Keratinocyte (primary cell): ENCODE measurements around the gene ALG14. TPM values are rescaled to one million over a fixed set of nuclear protein-coding genes. Genes with fewer than 3 reads are reported as not detected.

ENCODE experiments used
- DNase-seq: peaks from one replicate; pipeline ENCODE4 v3.0.0-alpha.2; 2011; ENCODE audit warnings: low read depth, missing footprints, low spot score
- FAIRE-seq: peaks from 2 replicates; lab custom pipeline; 2011; peaks lifted over from hg19 to GRCh38; lab: Jason Lieb, UNC
- H2AFZ ChIP-seq: 2 replicates; pipeline ENCODE4 v1.6.0; 2012; ENCODE audit warnings: low read length, control low read depth, inconsistent platforms; ENCODE audit not compliant: control insufficient read depth
- H3K27ac ChIP-seq: 2 replicates; pipeline ENCODE4 v1.5.1; 2011; ENCODE audit warnings: low read length; ENCODE audit not compliant: control insufficient read depth, insufficient read depth
- H3K27me3 ChIP-seq: 3 replicates; pipeline ENCODE4 v1.6.0; 2011; ENCODE audit warnings: low read length; ENCODE audit not compliant: control insufficient read depth, insufficient read depth; ENCODE audit errors: extremely low read depth
- H3K36me3 ChIP-seq, 2 experiments: 2 replicates in 1 of 2; 3 replicates in 1 of 2; pipeline ENCODE4 v1.5.1; 2011; ENCODE audit warnings: low read length in 2 of 2, mild to moderate bottlenecking in 1 of 2; ENCODE audit not compliant: control insufficient read depth in 2 of 2, insufficient read depth in 2 of 2; ENCODE audit errors: extremely low read depth in 1 of 2
- H3K4me1 ChIP-seq: 3 replicates; pipeline ENCODE4 v1.5.1; 2011; ENCODE audit warnings: low read length; ENCODE audit not compliant: control insufficient read depth, insufficient read depth; ENCODE audit errors: extremely low read depth
- H3K4me2 ChIP-seq: 3 replicates; pipeline ENCODE4 v1.6.0; 2011; ENCODE audit warnings: low read depth, low read length; ENCODE audit not compliant: control insufficient read depth, insufficient read depth; ENCODE audit errors: extremely low read depth
- H3K4me3 ChIP-seq, 3 experiments: fragments of 200-600 bp in 1 of 3; sonication (generic) in 1 of 3; 2 replicates in 2 of 3; 3 replicates in 1 of 3; pipeline ENCODE4 v1.5.1; 2011 to 2016; ENCODE audit warnings: low read length in 3 of 3, mild to moderate bottlenecking in 3 of 3, control low read depth in 2 of 3, inconsistent platforms in 1 of 3, low read depth in 1 of 3, mixed read lengths in 1 of 3, mixed run types in 1 of 3, moderate library complexity in 1 of 3; ENCODE audit not compliant: control insufficient read depth in 2 of 3, insufficient read depth in 2 of 3; ENCODE audit errors: extremely low read depth in 1 of 3
- H3K79me2 ChIP-seq: 2 replicates; pipeline ENCODE4 v1.6.0; 2012; ENCODE audit warnings: low read length; ENCODE audit not compliant: control insufficient read depth, insufficient read depth
- H3K9ac ChIP-seq: 3 replicates; pipeline ENCODE4 v1.6.0; 2011; ENCODE audit warnings: low read length; ENCODE audit not compliant: control insufficient read depth, insufficient read depth; ENCODE audit errors: extremely low read depth
- H3K9me1 ChIP-seq: 3 replicates; pipeline ENCODE4 v1.6.0; 2011; ENCODE audit warnings: low read length; ENCODE audit not compliant: control insufficient read depth, insufficient read depth; ENCODE audit errors: extremely low read depth
- H3K9me3 ChIP-seq: 2 replicates; pipeline ENCODE4 v1.5.1; 2012; ENCODE audit warnings: low read depth, low read length; ENCODE audit not compliant: control insufficient read depth
- H4K20me1 ChIP-seq: 3 replicates; pipeline ENCODE4 v1.6.0; 2011; ENCODE audit warnings: low read length; ENCODE audit not compliant: control insufficient read depth, insufficient read depth; ENCODE audit errors: extremely low read depth
- CTCF ChIP-seq, 3 experiments: IDR thresholded peaks in 1 of 3; conservative IDR thresholded peaks in 1 of 3; optimal IDR thresholded peaks in 1 of 3; 2 replicates in 2 of 3; 3 replicates in 1 of 3; pipeline versions ENCODE3 to v1.5.1; 2011; ENCODE audit warnings: low read length in 3 of 3, mild to moderate bottlenecking in 3 of 3, moderate library complexity in 2 of 3, control low read depth in 1 of 3, inconsistent platforms in 1 of 3; ENCODE audit not compliant: insufficient read depth in 2 of 3; ENCODE audit errors: extremely low read depth in 1 of 3
- EZH2 ChIP-seq: IDR thresholded peaks from one replicate; pipeline ENCODE4 v1.6.1; 2012; ENCODE audit warnings: inconsistent platforms, mild to moderate bottlenecking, low read length, moderate library complexity
- dilution Hi-C: fragments of 300-500 bp; cut with MboI; formaldehyde crosslinking; loops from one replicate; pipeline ENCODE4 v1.7.0; 2020; ENCODE audit warnings: low sequenced_read_pairs; ENCODE audit not compliant: extremely low pct_ligation_motif_present
- polyA plus RNA-seq, 5 experiments: library from polyadenylated mRNA; depleted of rRNA in 3 of 5; stranded (reverse) in 3 of 5; stranded (forward) in 1 of 5; unstranded in 1 of 5; fragments of >200 nt; gene quantifications; 1 replicate in 1 of 5; 2 replicates in 3 of 5; 3 replicates in 1 of 5; pipeline versions ENCODE4 v1.2.1 to v1.2.3, GENCODE V29; 2011 to 2012; ENCODE audit warnings: missing spikeins in 2 of 5, low read depth in 1 of 5, low replicate concordance in 1 of 5

The ALG14 gene
- polyA plus RNA-seq, 1 donor (not counting 4 experiments of a cell fraction or from before 2014, with no cell fraction given), result 4.6 TPM

- Histone ChIP-seq H3K79me2 (no peaks in the 10 kb centered on the region), H3K36me3 (no peaks in the 10 kb centered on the region), H2AFZ (no peak overlapping the region), H3K27me3 (no peaks in the 10 kb centered on the region), H3K27ac (no peak overlapping the region), H4K20me1 (no peaks in the 10 kb centered on the region), H3K9ac (no peak overlapping the region), H3K9me1 (no peaks in the 10 kb centered on the region), H3K9me3 (no peaks in the 10 kb centered on the region), H3K4me2 (no peak overlapping the region), H3K4me1 (peaks cover 7% of the 10 kb centered on the region), H3K4me3 (no peak overlapping the region)
- dilution Hi-C loops, result no loop called here
- TF ChIP-seq CTCF (optimal IDR thresholded peaks at IDR 0.05 in 1 of 3, IDR thresholded peaks at IDR 0.05 in 1 of 3, conservative IDR thresholded peaks at IDR 0.05 in 1 of 3; ENCODE audit: extremely low read depth in 1 of 3, insufficient read depth in 2 of 3, low read length in 3 of 3) (no peak), EZH2 (no peak)
- DNase-seq (no peak), FAIRE-seq (no peak)
Observed at GRCh38 chr1:95067568-95067967, 5.2 kb downstream of the ALG14 start.

GRCh38 chr1:95067062-95067461, 5.7 kb downstream of the ALG14 start:
- no peak for TF ChIP-seq CTCF (optimal IDR thresholded peaks at IDR 0.05 in 1 of 3, IDR thresholded peaks at IDR 0.05 in 1 of 3, conservative IDR thresholded peaks at IDR 0.05 in 1 of 3; ENCODE audit: extremely low read depth in 1 of 3, insufficient read depth in 2 of 3, low read length in 3 of 3)
- TF ChIP-seq EZH2, result no peak
- no peaks in the 10 kb centered on the region for H3K9me3 ChIP-seq
- no peaks in the 10 kb centered on the region for H4K20me1 ChIP-seq
- H3K9ac ChIP-seq, result no peak overlapping the region
- H3K27ac ChIP-seq, result no peak overlapping the region
- no peaks in the 10 kb centered on the region for H3K27me3 ChIP-seq
- no peak overlapping the region for H3K4me2 ChIP-seq
- no peaks in the 10 kb centered on the region for H3K9me1 ChIP-seq
- H3K36me3 ChIP-seq, result no peaks in the 10 kb centered on the region
- no peak for FAIRE-seq
- H3K4me1 ChIP-seq, result peaks cover 6% of the 10 kb centered on the region
- no peak for DNase-seq
- H2AFZ ChIP-seq, result no peak overlapping the region
- H3K79me2 ChIP-seq, result no peaks in the 10 kb centered on the region
- dilution Hi-C loops, result no loop called here
- no peak overlapping the region for H3K4me3 ChIP-seq
